GM12892 (cell line): ENCODE data around the gene CAMKMT.

Experiments used
- POLR2A ChIP-seq: IDR thresholded peaks from 2 replicates; pipeline ENCODE4 v1.6.1; 2011; ENCODE audit warnings: low read depth, low read length, control low read depth
- POLR2AphosphoS5 ChIP-seq: IDR thresholded peaks from 2 replicates; pipeline ENCODE4 v1.6.1; 2011; ENCODE audit warnings: low read depth, low read length, control low read depth
- TAF1 ChIP-seq: IDR thresholded peaks from 2 replicates; pipeline ENCODE4 v1.6.1; 2011; ENCODE audit warnings: low read depth, mild to moderate bottlenecking, control low read depth, low read length, borderline replicate concordance

DNA sequence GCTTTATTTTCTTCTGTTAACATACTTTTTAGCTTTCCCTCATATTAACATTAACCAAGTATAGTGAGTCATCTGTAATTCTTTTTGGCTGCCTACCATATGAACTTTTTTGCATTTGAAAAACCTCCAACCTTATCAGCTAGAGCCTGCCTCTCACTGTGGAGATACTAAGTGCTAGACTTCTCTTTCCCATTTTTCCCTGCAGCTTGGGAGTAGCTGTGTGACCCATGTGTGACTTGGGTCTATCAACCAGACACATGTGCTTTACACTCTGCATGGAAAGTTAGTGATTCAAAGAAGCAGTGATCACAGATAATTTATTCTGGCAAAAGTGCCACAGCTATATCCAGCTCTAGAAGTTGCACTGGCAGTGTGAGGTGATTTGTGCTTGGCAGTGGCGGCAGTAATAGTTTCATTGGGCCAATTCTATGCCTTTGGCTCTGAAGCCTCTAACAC lies 36.7 kb upstream of the CAMKMT start:
- TF ChIP-seq POLR2AphosphoS5 (no peak), POLR2A (no peak), TAF1 (no peak)
